D721Med (cell line): Measurements from ENCODE around the gene NUDCD2.

Experiments
- DNase-seq: peaks from one replicate; pipeline ENCODE4 v3.0.0; 2011; ENCODE audit warnings: low spot score; ENCODE audit not compliant: insufficient read length
- FAIRE-seq: peaks from 2 replicates; lab custom pipeline; 2011; peaks lifted over from hg19 to GRCh38; lab: Jason Lieb, UNC
- TF ChIP-seq, protein P1 (sequence below): IDR thresholded peaks from 2 replicates; pipeline ENCODE4 v1.5.1; 2012; ENCODE audit warnings: mild to moderate bottlenecking, control low read depth; ENCODE audit not compliant: insufficient read depth; ENCODE audit errors: missing control alignments

NUDCD2 gene

DNA sequence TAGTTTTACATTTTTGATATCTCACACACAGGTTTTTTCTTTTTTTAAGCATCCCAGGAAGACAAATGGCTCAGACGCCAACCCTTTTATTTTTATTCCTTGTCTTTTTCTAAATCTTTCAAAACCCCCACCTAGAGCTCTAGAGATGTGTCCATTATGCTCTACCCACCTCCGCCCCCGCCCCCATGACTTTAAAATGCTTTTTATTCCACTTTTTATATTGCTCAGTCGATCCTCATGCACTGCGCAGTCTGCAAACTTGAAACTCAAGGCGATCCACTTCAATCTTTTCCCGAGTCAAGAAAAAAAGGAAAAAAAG is 45.1 kb upstream of the NUDCD2 start:
- no peak for DNase-seq
- FAIRE-seq, result no peak
- TF ChIP-seq, protein P1, sequence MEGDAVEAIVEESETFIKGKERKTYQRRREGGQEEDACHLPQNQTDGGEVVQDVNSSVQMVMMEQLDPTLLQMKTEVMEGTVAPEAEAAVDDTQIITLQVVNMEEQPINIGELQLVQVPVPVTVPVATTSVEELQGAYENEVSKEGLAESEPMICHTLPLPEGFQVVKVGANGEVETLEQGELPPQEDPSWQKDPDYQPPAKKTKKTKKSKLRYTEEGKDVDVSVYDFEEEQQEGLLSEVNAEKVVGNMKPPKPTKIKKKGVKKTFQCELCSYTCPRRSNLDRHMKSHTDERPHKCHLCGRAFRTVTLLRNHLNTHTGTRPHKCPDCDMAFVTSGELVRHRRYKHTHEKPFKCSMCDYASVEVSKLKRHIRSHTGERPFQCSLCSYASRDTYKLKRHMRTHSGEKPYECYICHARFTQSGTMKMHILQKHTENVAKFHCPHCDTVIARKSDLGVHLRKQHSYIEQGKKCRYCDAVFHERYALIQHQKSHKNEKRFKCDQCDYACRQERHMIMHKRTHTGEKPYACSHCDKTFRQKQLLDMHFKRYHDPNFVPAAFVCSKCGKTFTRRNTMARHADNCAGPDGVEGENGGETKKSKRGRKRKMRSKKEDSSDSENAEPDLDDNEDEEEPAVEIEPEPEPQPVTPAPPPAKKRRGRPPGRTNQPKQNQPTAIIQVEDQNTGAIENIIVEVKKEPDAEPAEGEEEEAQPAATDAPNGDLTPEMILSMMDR, result no peak

DNA sequence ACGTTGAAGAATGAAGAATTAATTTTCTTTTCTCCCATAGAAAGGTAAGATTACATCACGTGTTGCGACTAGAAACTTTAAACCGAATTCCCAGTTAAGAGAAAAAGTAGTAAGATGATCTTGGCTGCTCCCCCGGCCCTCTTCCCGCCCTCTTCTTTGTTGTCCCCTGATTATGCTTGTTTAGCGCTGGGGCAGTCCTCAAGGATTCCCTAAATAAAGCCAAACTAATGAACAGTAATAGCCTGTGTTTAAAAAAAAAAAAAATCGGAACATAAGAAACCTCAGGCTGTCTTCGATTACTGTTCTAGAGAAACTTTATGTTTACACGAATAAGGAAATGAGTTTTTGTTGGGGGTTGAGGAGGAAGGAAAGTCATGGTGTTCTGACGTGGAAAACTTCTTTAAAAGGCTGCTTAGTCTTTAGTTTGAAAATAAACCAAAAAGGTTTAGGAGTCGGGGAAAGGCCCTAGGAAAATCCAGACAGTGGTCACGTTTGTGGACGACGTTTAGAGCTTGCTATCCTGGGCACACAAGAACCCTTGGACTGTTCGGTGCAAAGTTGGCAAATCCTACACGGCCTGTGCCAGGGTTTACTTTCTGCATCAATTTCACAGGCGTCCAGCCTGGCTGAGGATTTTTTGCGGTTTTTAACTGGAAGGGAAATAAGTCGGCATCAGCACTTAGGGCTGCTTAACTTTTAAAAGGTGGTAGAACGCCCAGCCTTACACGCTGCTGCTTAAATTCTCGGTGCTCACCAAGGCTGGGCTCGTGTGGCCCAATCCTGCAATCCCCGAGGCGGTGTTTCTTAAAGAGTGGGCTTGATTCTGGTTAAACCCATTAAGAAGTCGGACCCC is 44.4 kb upstream of the NUDCD2 start:
- no peak for DNase-seq

DNA sequence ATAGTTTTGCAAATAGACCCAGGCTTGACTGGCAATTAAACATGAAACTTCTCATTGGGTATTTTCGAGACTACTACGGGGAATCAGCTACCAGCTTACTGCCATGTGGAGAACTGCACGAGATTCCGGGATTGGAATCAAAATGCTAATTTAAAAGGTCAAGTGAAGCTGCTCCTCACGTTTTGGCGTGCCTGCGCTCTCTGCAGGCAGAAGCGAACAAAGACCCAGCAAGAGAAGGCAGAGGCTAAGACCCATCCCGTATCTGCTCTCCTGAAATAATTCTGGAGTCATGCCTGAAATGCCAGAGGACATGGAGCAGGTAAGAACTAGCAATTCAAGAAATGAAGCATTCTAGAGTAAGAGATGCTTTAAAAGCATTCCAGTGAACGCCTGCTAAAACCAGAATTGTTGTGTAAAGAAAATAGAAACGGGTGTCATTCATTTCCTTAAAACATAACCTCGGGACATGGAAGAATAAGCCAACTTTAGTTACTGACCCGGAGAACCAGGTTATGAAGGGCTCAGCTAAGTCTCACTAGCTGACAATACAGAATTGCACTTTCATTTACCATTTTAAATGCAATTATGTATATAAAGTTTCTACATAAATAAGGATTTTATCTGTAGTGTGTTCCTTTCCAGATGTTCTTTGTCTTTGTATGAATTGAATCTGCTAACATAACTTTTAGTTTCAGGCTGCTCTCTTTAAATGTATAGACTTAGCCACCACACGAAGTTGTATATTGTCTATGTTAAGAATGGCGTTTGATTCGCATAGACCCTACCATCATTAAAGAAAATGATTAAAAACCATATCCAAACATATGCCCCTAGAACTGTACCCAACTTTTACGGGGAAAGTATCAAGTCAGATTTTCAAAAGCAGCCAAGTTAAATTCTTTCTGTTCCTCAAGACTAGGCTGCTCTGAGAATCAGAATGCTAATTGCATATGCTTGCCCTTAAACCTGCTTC is 43.5 kb upstream of the NUDCD2 start:
- FAIRE-seq (no peak), DNase-seq (no peak)
- TF ChIP-seq, protein P1, result peak; percentile 60

More for the DNA sequence above, 44.4 kb upstream of the NUDCD2 start:
- FAIRE-seq, result no peak
- TF ChIP-seq, protein P1, result no peak

DNA sequence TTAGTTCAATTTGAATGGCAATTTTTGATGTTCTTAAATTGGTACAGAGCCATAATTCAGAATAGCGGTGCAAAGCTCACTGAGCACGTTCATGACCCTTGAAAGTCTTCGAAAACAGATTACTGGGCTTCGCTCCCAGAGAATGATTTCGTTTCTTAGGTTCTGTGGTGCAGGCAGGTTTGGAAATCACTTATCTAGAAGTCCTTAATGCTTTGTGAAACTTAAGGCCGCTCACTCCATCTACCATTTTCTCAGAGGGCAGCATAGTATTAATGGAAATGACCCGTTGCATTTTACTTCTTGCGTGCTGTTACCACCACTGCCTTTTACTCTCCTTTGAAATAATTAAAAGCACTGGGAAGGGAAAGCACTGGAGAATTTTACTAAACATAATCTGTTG is 42.6 kb upstream of the NUDCD2 start:
- DNase-seq, result no peak
- no peak for FAIRE-seq
- TF ChIP-seq, protein P1, result no peak

DNA sequence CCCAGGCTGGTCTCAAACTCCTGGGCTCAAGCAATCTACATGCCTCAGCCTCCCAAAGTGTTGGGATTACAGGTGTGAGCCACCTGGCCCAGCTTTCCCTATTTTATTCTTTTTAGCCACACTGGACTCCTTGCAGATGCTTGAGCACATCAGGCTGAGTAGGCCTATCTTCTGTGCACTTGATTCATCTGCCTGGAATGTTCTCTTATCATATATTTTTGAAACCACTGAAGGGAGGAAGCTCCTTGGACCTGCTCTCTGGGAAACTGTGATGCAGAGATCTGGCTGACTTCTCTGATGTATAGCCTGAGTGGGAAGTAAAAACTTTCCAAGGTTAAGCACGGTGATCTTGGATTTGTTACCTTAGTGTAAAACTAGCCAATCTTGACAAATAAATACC is 39.0 kb upstream of the NUDCD2 start:
- no peak for FAIRE-seq
- DNase-seq, result no peak
- TF ChIP-seq, protein P1, result no peak

DNA sequence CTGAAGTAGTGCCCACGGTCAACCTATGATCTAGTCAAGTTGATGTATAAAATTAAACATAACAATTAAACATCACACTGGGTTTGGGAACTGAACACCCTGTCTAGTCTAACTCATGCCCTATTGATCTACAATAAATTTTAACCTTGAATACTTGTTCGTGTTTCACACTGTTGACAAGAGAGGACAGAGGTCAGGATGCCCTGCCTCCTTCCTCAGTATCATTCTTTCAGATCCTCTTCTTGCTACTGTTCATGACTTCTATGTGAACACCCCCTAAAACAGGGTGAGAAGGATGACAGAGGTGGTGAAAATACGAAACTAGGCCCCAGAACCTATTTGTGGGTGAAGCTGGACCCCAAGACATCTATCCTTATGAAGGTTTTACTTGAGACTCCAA is 37.4 kb upstream of the NUDCD2 start:
- FAIRE-seq (no peak), DNase-seq (no peak)
- TF ChIP-seq, protein P1, result no peak
